Osteoblast (primary cell): Measurements from ENCODE around the gene DUSP1. TPM values are rescaled to one million over a fixed set of nuclear protein-coding genes. Genes with fewer than 3 reads are reported as not detected.

ENCODE experiments used
- DNase-seq: peaks from one replicate; pipeline ENCODE4 v3.0.0; 2011; ENCODE audit warnings: low spot score, mixed read lengths; ENCODE audit not compliant: insufficient read length; ENCODE audit errors: missing footprints
- H2AFZ ChIP-seq: 2 replicates; pipeline ENCODE4 v1.6.0; 2011; ENCODE audit warnings: mild to moderate bottlenecking, low read length
- H3K27ac ChIP-seq: 2 replicates; pipeline ENCODE4 v1.5.1; 2011; ENCODE audit warnings: mild to moderate bottlenecking, low read depth, low read length, moderate library complexity
- H3K27me3 ChIP-seq: 2 replicates; pipeline ENCODE4 v1.6.0; 2012; ENCODE audit warnings: mild to moderate bottlenecking, control low read depth, inconsistent platforms, low read length, moderate library complexity; ENCODE audit not compliant: insufficient read depth
- H3K36me3 ChIP-seq: 2 replicates; pipeline ENCODE4 v1.5.1; 2011; ENCODE audit warnings: mild to moderate bottlenecking, low read length, control low read depth, moderate library complexity; ENCODE audit not compliant: insufficient read depth
- H3K4me1 ChIP-seq: 2 replicates; pipeline ENCODE4 v1.5.1; 2011; ENCODE audit warnings: mild to moderate bottlenecking, low read length, control low read depth, moderate library complexity; ENCODE audit not compliant: insufficient read depth
- H3K4me2 ChIP-seq: 2 replicates; pipeline ENCODE4 v1.6.0; 2011; ENCODE audit warnings: mild to moderate bottlenecking, low read length; ENCODE audit not compliant: insufficient read depth
- H3K4me3 ChIP-seq: fragments of 200-600 bp; sonication (generic); 3 replicates; pipeline ENCODE4 v1.5.1; 2012; ENCODE audit warnings: mild to moderate bottlenecking, low read length, inconsistent platforms; ENCODE audit not compliant: insufficient read depth
- H3K79me2 ChIP-seq: 2 replicates; pipeline ENCODE4 v1.6.0; 2012; ENCODE audit warnings: mild to moderate bottlenecking, low read length, control low read depth, inconsistent platforms; ENCODE audit not compliant: insufficient read depth
- H3K9me3 ChIP-seq: 2 replicates; pipeline ENCODE4 v1.5.1; 2011; ENCODE audit warnings: low read depth, low read length, control low read depth
- H4K20me1 ChIP-seq: 2 replicates; pipeline ENCODE4 v1.6.0; 2012; ENCODE audit warnings: mild to moderate bottlenecking, low read length, control low read depth; ENCODE audit not compliant: insufficient read depth
- CTCF ChIP-seq: IDR thresholded peaks from 2 replicates; pipeline ENCODE4 v1.5.1; 2011; ENCODE audit warnings: mild to moderate bottlenecking, low read depth, low read length, moderate library complexity; ENCODE audit errors: extremely low read depth
- total RNA-seq: library from RNA; depleted of rRNA; stranded (reverse); fragments of >200 nt; gene quantifications from 2 replicates; pipeline ENCODE4 v1.2.3, GENCODE V29; 2012

Gene DUSP1
- total RNA-seq, 1 donor, result 74.6 TPM

- TF ChIP-seq CTCF, result no peak
- peaks cover 39% of the 10 kb centered on the region for H3K4me1 ChIP-seq
Measured at GRCh38 chr5:172779691-172780341, 8.8 kb upstream of the DUSP1 start.

GRCh38 chr5:172777881-172778814 lies 7.2 kb upstream of the DUSP1 start:
- H3K4me1 ChIP-seq, result peaks cover 52% of the 10 kb centered on the region
- peak overlapping the region; percentile 100 for H3K27ac ChIP-seq
- H3K36me3 ChIP-seq, result no peaks in the 10 kb centered on the region
- no peaks in the 10 kb centered on the region for H3K9me3 ChIP-seq
- H4K20me1 ChIP-seq, result no peaks in the 10 kb centered on the region
- H3K27me3 ChIP-seq, result no peaks in the 10 kb centered on the region
- no peak overlapping the region for H2AFZ ChIP-seq
- H3K79me2 ChIP-seq, result no peaks in the 10 kb centered on the region
- DNase-seq, result peak; percentile 92
- H3K4me2 ChIP-seq, result peak overlapping the region; percentile 83
- TF ChIP-seq CTCF, result no peak
- H3K4me3 ChIP-seq, result peak overlapping the region; percentile 47

More at GRCh38 chr5:172779691-172780341, 8.8 kb upstream of the DUSP1 start:
- H3K36me3 ChIP-seq, result no peaks in the 10 kb centered on the region
- H4K20me1 ChIP-seq, result no peaks in the 10 kb centered on the region
- H3K27me3 ChIP-seq, result no peaks in the 10 kb centered on the region
- DNase-seq, result no peak
- H3K4me2 ChIP-seq, result no peak overlapping the region
- H2AFZ ChIP-seq, result no peak overlapping the region
- H3K4me3 ChIP-seq, result no peak overlapping the region
- H3K27ac ChIP-seq, result no peak overlapping the region
- H3K9me3 ChIP-seq, result no peaks in the 10 kb centered on the region
- no peaks in the 10 kb centered on the region for H3K79me2 ChIP-seq

GRCh38 chr5:172776235-172776594 lies 5.2 kb upstream of the DUSP1 start:
- Histone ChIP-seq H3K4me3 (no peak overlapping the region), H3K4me1 (peaks cover 55% of the 10 kb centered on the region), H3K27ac (peak overlapping the region; percentile 100), H4K20me1 (no peaks in the 10 kb centered on the region), H2AFZ (no peak overlapping the region), H3K27me3 (no peaks in the 10 kb centered on the region), H3K4me2 (no peak overlapping the region), H3K36me3 (no peaks in the 10 kb centered on the region), H3K79me2 (no peaks in the 10 kb centered on the region), H3K9me3 (no peaks in the 10 kb centered on the region)
- TF ChIP-seq CTCF, result no peak
- no peak for DNase-seq
